PC-9 (cell line): Measurements from ENCODE around the gene HNRNPF.

Experiments used
- EZH2 ChIP-seq: fragments of 200-600 bp; sonication (generic); IDR thresholded peaks from 2 replicates; pipeline ENCODE4 v1.8.0; 2017; ENCODE audit warnings: antibody characterized with exemption, low read depth
- TF ChIP-seq, protein P1 (sequence below): fragments of 200-600 bp; sonication (generic); conservative IDR thresholded peaks from 2 replicates; pipeline ENCODE4 v1.6.1; 2017; ENCODE audit warnings: mixed run types, antibody characterized with exemption, mild to moderate bottlenecking, moderate library complexity

DNA sequence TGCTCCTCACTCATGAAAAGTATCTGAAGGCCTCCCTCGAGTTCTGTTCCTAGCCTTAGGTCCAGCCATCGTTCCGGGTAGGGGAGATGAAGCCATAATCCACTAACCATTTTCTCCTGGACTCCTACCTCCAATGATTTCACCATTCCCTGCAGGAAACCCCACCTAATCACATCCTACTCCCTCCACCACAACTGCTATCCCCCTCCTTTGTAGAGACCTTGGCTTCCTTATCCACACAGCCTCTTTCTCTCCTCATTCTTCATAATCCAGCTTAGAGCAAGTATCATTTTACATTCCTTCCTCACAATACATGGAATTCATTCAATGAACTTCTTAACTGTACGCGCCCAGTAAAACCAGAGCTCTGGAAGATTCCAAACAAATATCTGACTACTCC, 18.7 kb downstream of the HNRNPF start:
- TF ChIP-seq, protein P1, sequence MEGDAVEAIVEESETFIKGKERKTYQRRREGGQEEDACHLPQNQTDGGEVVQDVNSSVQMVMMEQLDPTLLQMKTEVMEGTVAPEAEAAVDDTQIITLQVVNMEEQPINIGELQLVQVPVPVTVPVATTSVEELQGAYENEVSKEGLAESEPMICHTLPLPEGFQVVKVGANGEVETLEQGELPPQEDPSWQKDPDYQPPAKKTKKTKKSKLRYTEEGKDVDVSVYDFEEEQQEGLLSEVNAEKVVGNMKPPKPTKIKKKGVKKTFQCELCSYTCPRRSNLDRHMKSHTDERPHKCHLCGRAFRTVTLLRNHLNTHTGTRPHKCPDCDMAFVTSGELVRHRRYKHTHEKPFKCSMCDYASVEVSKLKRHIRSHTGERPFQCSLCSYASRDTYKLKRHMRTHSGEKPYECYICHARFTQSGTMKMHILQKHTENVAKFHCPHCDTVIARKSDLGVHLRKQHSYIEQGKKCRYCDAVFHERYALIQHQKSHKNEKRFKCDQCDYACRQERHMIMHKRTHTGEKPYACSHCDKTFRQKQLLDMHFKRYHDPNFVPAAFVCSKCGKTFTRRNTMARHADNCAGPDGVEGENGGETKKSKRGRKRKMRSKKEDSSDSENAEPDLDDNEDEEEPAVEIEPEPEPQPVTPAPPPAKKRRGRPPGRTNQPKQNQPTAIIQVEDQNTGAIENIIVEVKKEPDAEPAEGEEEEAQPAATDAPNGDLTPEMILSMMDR, result no peak
- no peak for TF ChIP-seq EZH2
